ENCODE data around the gene TTLL6.

TTLL6 gene

DNA sequence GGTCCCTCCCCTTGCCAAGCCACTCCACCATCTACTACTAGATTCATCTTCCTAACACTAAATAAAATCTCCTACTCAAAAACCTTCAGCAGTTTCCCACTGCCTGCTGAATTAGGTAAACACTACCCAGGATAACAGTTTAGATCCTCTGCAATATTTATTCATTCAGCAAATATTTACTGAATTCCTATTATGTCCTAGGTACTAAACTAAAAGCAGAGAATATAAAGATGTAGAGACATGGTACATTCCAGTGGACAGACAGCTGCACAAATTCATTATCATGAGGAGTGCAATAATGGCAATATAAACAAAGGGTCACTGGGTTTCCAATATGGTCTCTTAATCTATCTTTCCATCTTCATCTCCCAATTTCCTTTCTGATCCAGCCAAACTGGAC lies 57.7 kb downstream of the TTLL6 start:
- DNase-seq (ENCODE audit: low spot score) = no peak

- no peak for DNase-seq (ENCODE audit: low spot score)
These were observed 59.5 kb downstream of the TTLL6 start for GRCh38 chr17:48757524-48757961.

- no peak for DNase-seq (ENCODE audit: low spot score)
These were observed 60.2 kb downstream of the TTLL6 start for GRCh38 chr17:48756830-48757251.

GRCh38 chr17:48755356-48755755 lies 61.7 kb downstream of the TTLL6 start:
- DNase-seq (ENCODE audit: low spot score) = no peak

GRCh38 chr17:48754500-48755261 lies 62.3 kb downstream of the TTLL6 start:
- DNase-seq (ENCODE audit: low spot score) = no peak

DNA sequence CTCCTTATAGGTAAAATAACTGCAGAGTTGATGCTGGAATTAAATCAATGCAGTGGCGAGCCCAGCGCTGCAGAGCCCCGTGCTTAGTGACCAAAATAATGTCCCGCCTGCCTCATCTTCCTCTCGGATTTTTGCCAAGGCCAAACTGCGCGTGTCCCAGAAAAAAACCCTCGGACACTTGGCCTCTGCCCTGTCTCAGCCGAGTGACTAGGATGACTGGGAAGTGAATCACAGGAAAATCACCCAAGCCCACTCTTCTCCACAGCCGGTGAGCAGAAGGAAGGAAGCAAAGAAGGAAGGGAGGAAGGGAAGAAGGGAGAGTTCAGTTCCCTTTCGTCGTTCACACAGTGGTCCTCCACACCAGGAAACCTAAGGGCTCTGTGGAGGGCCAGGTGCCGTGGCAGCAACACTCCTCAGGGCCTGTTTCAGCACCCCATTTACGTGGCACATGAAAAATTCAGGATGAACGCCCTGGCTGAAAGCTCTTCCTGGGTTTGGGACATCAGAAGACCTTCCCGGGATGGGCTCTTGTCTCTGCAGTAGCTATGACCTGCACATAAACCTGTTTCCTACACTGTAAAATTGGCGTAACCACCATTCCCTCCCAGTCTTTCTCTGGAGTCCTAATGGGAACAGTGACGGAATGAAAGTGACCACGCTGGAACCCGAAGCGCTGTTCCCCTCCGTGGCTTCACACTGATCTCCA lies 63.1 kb downstream of the TTLL6 start:
- DNase-seq (ENCODE audit: low spot score) = no peak

- no peak for DNase-seq (ENCODE audit: low spot score)
These were observed 64.4 kb downstream of the TTLL6 start for GRCh38 chr17:48752399-48753288.

GRCh38 chr17:48751733-48752398 lies 65.2 kb downstream of the TTLL6 start:
- DNase-seq (ENCODE audit: low spot score) = no peak

GRCh38 chr17:48751172-48751571 lies 65.9 kb downstream of the TTLL6 start:
- DNase-seq (ENCODE audit: low spot score) = no peak

DNA sequence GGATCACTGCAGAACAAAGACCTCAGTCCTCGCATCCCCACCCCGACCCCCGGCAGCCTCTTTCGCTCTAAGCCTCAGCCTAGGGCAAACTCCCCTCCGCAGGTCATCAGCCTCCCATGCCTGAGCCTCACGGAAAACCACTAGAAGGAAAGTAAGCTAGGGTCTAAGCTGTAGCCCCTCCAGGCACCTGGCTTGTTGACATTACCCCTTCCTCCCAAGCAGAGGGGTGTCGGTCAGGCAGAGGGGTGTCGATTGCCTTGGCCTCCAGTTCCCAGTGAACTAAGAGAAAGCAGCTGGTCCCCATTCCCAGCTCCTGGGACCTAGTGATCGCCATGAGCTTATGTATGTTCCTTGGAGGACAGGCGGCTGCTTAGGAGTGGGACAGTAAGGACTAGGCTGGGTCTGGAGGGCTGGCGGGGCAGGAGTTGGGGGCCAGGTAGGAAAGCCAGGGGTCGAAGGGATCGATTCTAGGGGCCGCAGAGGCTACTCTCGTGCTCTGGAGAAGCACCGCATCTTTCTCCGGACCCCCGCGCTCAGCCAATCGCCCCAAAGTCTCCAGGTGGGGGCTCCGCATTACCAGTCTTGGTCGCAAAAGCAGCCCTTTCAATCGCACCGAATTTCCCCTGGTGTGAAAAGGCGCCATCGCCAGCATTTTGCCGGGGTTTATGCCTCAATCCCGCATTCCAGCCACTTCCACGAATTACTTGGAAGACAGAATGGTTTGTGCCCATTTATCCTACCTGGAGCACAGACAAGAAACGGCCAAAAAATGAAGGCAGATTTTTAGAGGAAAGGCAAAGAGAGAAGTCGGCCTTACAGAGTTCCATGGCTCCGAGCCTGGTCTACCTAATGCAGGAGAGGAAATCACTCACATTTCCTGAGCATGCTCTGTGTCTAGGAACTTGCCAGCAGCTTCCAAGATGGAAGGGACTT lies 67.1 kb downstream of the TTLL6 start:
- DNase-seq (ENCODE audit: low spot score) = no peak

- no peak for DNase-seq (ENCODE audit: low spot score)
These were observed 68.1 kb downstream of the TTLL6 start for GRCh38 chr17:48748718-48749566.

- no peak for DNase-seq (ENCODE audit: low spot score)
These were observed 69.3 kb downstream of the TTLL6 start for GRCh38 chr17:48747445-48748363.

DNA sequence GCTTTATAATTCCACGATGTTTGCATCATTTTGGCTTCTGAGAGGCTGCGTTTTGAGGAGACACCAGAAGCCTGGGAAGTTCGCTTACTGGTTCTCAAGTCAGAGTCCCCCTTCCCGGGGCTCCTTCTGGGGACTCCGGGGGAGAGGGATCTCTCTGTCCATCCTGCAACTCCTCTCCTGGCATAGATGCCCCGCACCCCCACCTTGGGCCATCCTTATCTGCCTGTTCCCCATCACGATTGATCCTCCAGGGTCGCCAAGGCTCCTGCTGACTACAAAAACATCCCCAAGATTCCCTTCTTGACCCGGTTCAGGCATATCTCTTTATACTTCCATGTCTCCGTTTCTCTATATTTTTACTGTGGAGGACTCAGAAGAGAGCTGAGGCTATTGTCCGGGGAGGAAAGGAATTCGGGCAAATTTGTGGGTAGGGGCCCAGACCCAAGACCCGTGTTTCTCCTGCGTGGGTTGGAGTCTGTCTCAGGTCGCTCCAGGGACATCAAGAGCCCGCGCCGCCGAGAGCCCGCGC lies 70.0 kb downstream of the TTLL6 start:
- no peak for DNase-seq (ENCODE audit: low spot score)

GRCh38 chr17:48745381-48746275 lies 71.4 kb downstream of the TTLL6 start:
- DNase-seq (ENCODE audit: low spot score) = no peak

DNA sequence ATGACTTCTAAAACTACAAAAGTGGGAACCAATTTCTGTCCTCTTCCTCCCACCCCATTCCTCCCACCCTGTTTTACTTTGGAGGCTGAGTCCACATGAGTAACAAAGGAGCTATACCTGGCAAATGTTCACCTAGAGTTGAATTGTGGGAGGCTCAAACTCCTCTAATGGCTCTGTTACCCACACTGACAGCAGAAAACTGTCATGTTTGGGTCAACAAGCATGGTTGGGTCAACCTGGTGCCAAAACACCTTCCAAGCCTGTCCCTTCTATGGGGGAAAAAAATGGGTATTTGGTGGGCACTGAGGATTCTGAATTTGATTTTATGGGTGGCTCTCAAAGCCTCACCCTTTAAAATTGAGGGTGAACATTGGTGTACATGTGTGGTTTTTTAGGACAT lies 76.5 kb downstream of the TTLL6 start:
- DNase-seq (ENCODE audit: low spot score) = no peak

DNA sequence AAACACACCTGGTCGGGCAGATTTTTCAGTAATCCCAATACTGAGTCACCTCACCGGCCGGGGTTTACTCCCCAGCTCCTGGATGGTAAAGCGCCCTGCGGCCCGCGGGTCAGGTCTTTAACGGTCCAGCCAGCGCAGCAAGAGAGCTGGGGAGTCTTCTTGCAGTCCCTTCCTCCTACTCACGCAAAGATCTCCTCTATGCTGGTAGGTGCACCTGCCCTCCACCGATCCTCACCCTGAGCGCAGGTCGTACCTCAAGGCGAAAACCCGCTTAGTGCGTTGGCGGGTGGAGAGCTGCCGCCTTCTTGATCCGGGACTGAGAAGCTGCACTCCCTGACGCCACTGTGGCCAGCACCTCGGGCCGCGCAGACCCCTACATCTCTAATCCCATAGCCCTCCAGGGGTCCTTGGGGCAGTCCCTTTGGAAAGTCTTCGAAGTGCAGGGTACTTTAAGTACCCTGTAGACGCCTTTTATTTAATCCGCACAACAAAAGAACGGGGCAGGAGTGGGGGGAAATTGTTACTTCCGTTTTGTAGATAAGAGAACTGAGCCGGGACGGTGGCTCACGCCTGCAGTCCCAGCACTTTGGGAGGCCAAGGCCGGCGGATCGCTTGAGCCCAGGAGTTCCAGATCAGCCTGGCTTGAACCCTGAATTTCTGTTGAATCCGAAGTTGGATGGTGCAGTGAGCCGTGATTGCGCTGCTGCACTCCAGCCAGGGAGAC lies 78.1 kb downstream of the TTLL6 start:
- DNase-seq (ENCODE audit: low spot score) = no peak

DNA sequence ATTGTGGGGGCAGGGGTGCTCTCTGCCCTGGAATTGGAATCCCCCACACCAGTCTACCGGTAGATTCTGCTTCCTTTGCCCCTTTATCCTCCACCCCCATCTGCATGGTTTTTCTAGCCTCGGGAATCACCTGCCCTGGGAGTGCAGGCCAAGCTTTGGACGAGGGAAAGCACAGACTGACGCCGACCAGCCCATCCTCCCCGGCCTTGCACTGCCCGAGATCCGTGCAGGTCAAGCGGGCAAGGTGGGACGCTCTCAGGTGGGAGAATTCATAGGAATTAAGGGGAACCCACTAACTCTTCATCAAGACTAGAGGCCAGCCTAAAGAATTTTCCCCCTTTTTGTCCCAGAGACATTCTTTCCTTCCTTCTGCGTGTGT lies 78.6 kb downstream of the TTLL6 start:
- no peak for DNase-seq (ENCODE audit: low spot score)

All from globus pallidus (tissue), 1 donor.